Loucy (cell line): ENCODE results near the gene TMEM179.
A peak's percentile ranks its signal among the peaks of the same experiment; 100 is the strongest.

ENCODE experiments used
- H2AFZ ChIP-seq: fragments of 200-600 bp; sonication (generic); 2 replicates; pipeline ENCODE4 v1.6.0; 2016; ENCODE audit warnings: antibody characterized with exemption, mild to moderate bottlenecking, low read length, moderate library complexity
- H3F3A ChIP-seq: fragments of 200-600 bp; 2 replicates; pipeline ENCODE4 v1.6.0; 2016; ENCODE audit warnings: antibody characterized with exemption, low read depth, mild to moderate bottlenecking
- H3K27me3 ChIP-seq: fragments of 200-600 bp; sonication (generic); 2 replicates; pipeline ENCODE4 v1.6.1; 2014; ENCODE audit warnings: low read length, mild to moderate bottlenecking; ENCODE audit not compliant: insufficient read depth, poor library complexity, severe bottlenecking
- H3K36me3 ChIP-seq: fragments of 200-600 bp; sonication (generic); 2 replicates; pipeline ENCODE4 v1.6.1; 2016; ENCODE audit warnings: low read length; ENCODE audit not compliant: insufficient read depth
- H3K4me1 ChIP-seq: fragments of 200-600 bp; sonication (generic); 2 replicates; pipeline ENCODE4 v1.5.1; 2014; ENCODE audit warnings: low read length, mild to moderate bottlenecking; ENCODE audit not compliant: insufficient read depth, poor library complexity, severe bottlenecking
- H3K4me2 ChIP-seq: fragments of 200-600 bp; sonication (generic); 2 replicates; pipeline ENCODE4 v1.6.0; 2014; ENCODE audit warnings: antibody characterized with exemption, low read length, low read depth, mild to moderate bottlenecking; ENCODE audit not compliant: poor library complexity, severe bottlenecking
- H3K4me3 ChIP-seq: fragments of 200-600 bp; sonication (generic); 2 replicates; pipeline ENCODE4 v1.5.1; 2014; ENCODE audit warnings: low read length, mild to moderate bottlenecking, mixed read lengths; ENCODE audit not compliant: poor library complexity, severe bottlenecking
- H3K79me2 ChIP-seq: fragments of 200-600 bp; sonication (generic); 2 replicates; pipeline ENCODE4 v1.6.1; 2014; ENCODE audit warnings: low read length; ENCODE audit not compliant: insufficient read depth
- H3K9ac ChIP-seq: fragments of 200-600 bp; sonication (generic); 2 replicates; pipeline ENCODE4 v1.6.0; 2014; ENCODE audit warnings: mild to moderate bottlenecking, low read depth, low read length, moderate library complexity; ENCODE audit not compliant: poor library complexity, severe bottlenecking
- H3K9me2 ChIP-seq: fragments of 200-600 bp; sonication (generic); replicated peaks from 2 replicates; pipeline ENCODE4 v1.6.1; 2016; ENCODE audit warnings: low read depth, low read length, mixed read lengths
- H3K9me3 ChIP-seq: fragments of 200-600 bp; sonication (generic); 2 replicates; pipeline ENCODE4 v1.6.1; 2014; ENCODE audit warnings: mild to moderate bottlenecking, antibody characterized with exemption, low read length, low read depth; ENCODE audit not compliant: insufficient read depth
- H4K20me1 ChIP-seq: fragments of 200-600 bp; sonication (generic); 2 replicates; pipeline ENCODE4 v1.6.0; 2014; ENCODE audit warnings: antibody characterized with exemption, low read length, mild to moderate bottlenecking; ENCODE audit not compliant: insufficient read depth, poor library complexity, severe bottlenecking
- CTCF ChIP-seq: fragments of 200-600 bp; sonication (generic); conservative IDR thresholded peaks from 2 replicates; pipeline ENCODE4 v1.5.1; 2014; ENCODE audit warnings: mild to moderate bottlenecking, antibody characterized with exemption, low read length
- EZH2phosphoT487 ChIP-seq: fragments of 200-600 bp; IDR thresholded peaks from 2 replicates; pipeline ENCODE4 v1.6.1; 2018; ENCODE audit warnings: antibody characterized with exemption, mild to moderate bottlenecking, moderate library complexity, borderline replicate concordance

The TMEM179 gene

GRCh38 chr14:104564744-104565679 lies 39.6 kb downstream of the TMEM179 start:
- H3F3A ChIP-seq, result no peaks in the 10 kb centered on the region
- H3K4me1 ChIP-seq, result peaks cover 4% of the 10 kb centered on the region
- TF ChIP-seq EZH2phosphoT487 (no peak), CTCF (no peak)
- H3K79me2 ChIP-seq, result no peaks in the 10 kb centered on the region
- H3K9me2 ChIP-seq, result no peaks in the 10 kb centered on the region
- no peaks in the 10 kb centered on the region for H4K20me1 ChIP-seq
- no peaks in the 10 kb centered on the region for H3K36me3 ChIP-seq
- H3K9ac ChIP-seq, result no peak overlapping the region
- H2AFZ ChIP-seq, result no peak overlapping the region
- H3K27me3 ChIP-seq, result no peaks in the 10 kb centered on the region
- no peak overlapping the region for H3K4me2 ChIP-seq
- H3K9me3 ChIP-seq, result no peaks in the 10 kb centered on the region
- no peak overlapping the region for H3K4me3 ChIP-seq

- H3K9ac ChIP-seq, result no peak overlapping the region
- no peak overlapping the region for H3K4me3 ChIP-seq
- no peaks in the 10 kb centered on the region for H3K9me2 ChIP-seq
- peak overlapping the region; percentile 57 for H3K4me2 ChIP-seq
- H3K36me3 ChIP-seq, result no peaks in the 10 kb centered on the region
- peak overlapping the region; percentile 88 for H2AFZ ChIP-seq
- H3K79me2 ChIP-seq, result no peaks in the 10 kb centered on the region
- H3K9me3 ChIP-seq, result no peaks in the 10 kb centered on the region
- H3K4me1 ChIP-seq, result peaks cover 4% of the 10 kb centered on the region
- no peak for TF ChIP-seq EZH2phosphoT487
- TF ChIP-seq CTCF, result peak; percentile 94
- H4K20me1 ChIP-seq, result no peaks in the 10 kb centered on the region
- H3F3A ChIP-seq, result no peaks in the 10 kb centered on the region
- H3K27me3 ChIP-seq, result no peaks in the 10 kb centered on the region
Observed at GRCh38 chr14:104563742-104564615, 40.6 kb downstream of the TMEM179 start.

DNA sequence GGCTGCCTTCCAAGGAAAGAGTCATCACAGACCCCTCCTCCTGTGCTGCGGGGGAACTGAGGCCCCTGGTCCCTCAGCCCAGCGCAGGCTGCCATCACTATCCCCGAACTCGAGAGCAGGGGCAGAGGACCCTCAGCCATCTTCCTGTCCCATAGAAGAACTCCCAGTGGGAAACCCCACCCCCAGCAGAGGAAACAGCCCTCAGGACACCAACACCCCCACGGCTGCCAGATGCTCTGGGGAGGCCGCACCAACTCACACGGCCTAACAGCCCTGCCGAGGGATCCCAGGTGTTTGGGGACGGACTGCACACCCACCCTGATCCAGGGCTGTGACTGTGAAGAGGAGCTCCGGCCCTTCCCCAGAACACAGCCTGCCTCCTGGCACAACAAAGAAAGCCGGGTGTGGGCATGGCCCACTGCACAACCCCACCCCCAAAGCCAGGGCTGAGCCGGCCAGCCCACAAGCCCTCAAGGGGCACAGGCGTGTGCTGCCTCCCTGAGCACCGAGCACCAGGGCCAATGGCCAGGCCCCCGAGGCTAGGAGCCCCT lies 41.3 kb downstream of the TMEM179 start:
- no peaks in the 10 kb centered on the region for H3F3A ChIP-seq
- H3K9me2 ChIP-seq, result no peaks in the 10 kb centered on the region
- no peaks in the 10 kb centered on the region for H4K20me1 ChIP-seq
- H3K79me2 ChIP-seq, result no peaks in the 10 kb centered on the region
- no peak overlapping the region for H2AFZ ChIP-seq
- H3K4me2 ChIP-seq, result no peak overlapping the region
- no peak for TF ChIP-seq EZH2phosphoT487
- no peak for TF ChIP-seq CTCF
- H3K9me3 ChIP-seq, result no peaks in the 10 kb centered on the region
- H3K4me1 ChIP-seq, result peaks cover 4% of the 10 kb centered on the region
- no peak overlapping the region for H3K4me3 ChIP-seq
- no peaks in the 10 kb centered on the region for H3K27me3 ChIP-seq
- no peaks in the 10 kb centered on the region for H3K36me3 ChIP-seq
- H3K9ac ChIP-seq, result no peak overlapping the region
